ENCODE data around the gene ZNF407. TPM values are rescaled to one million over a fixed set of nuclear protein-coding genes. Genes with fewer than 3 reads are reported as not detected.

Gene ZNF407
- total and polyA plus RNA-seq, 2 of the 13 experiments (the other 11 are each of a cell fraction or from before 2014, with no cell fraction given) = 2.3 to 8.7 TPM

- no peak for TF ChIP-seq DZIP1 (CRISPR knock-in tag; IDR thresholded peaks at IDR 0.05)
- TF ChIP-seq ZNF337 (CRISPR knock-in tag; IDR thresholded peaks at IDR 0.05; ENCODE audit: borderline replicate concordance, low read depth) = no peak
- no peak for TF ChIP-seq ZNF318 (CRISPR knock-in tag; IDR thresholded peaks at IDR 0.05)
- TF ChIP-seq RFX5 (IDR thresholded peaks at IDR 0.05; ENCODE audit: low read depth, low read length) = no peak
- no peak for TF ChIP-seq ZNF234 (CRISPR knock-in tag; conservative IDR thresholded peaks at IDR 0.05)
- TF ChIP-seq ZNF362 (CRISPR knock-in tag; IDR thresholded peaks at IDR 0.05; ENCODE audit: borderline replicate concordance) = peak; percentile 34; the same call in 1 of the 2 replicates
- TF ChIP-seq ZNF749 (CRISPR knock-in tag; IDR thresholded peaks at IDR 0.05; ENCODE audit: borderline replicate concordance) = no peak
- no peak for TF ChIP-seq MTA1 (CRISPR knock-in tag; IDR thresholded peaks at IDR 0.05; ENCODE audit: borderline replicate concordance)
- TF ChIP-seq KDM6A (CRISPR knock-in tag; IDR thresholded peaks at IDR 0.05; ENCODE audit: low read depth) = no peak
- TF ChIP-seq SMAD9 (CRISPR knock-in tag; IDR thresholded peaks at IDR 0.05) = no peak
- TF ChIP-seq RFXANK (CRISPR knock-in tag; IDR thresholded peaks at IDR 0.05) = no peak
- TF ChIP-seq RFX1 (IDR thresholded peaks at IDR 0.05) = no peak
- no peak for TF ChIP-seq POLR2AphosphoS5 (IDR thresholded peaks at IDR 0.05; ENCODE audit: low read depth, low read length)
- 0 out of 2 replicates have a peak, but pooled peaks have one; percentile 29 for TF ChIP-seq DR1 (CRISPR knock-in tag; IDR thresholded peaks at IDR 0.05)
- TF ChIP-seq ZNF569 (CRISPR knock-in tag; IDR thresholded peaks at IDR 0.05; ENCODE audit: borderline replicate concordance) = no peak
- TF ChIP-seq NR0B2 (CRISPR knock-in tag; IDR thresholded peaks at IDR 0.05) = no peak
- TF ChIP-seq KLF9 (CRISPR knock-in tag; IDR thresholded peaks at IDR 0.05; ENCODE audit: low read depth) = no peak
- no peak for TF ChIP-seq STAG1 (CRISPR knock-in tag; IDR thresholded peaks at IDR 0.05)
- TF ChIP-seq BCL6 (CRISPR knock-in tag; IDR thresholded peaks at IDR 0.05) = no peak; the same call in 1 of the 2 replicates
Observed at GRCh38 chr18:74597034-74597661, 522 bp upstream of the ZNF407 start (continued).
